Calu3 (cell line): Measurements from ENCODE around the gene GAS7. TPM values are rescaled to one million over a fixed set of nuclear protein-coding genes. Genes with fewer than 3 reads are reported as not detected.

Source experiments
- BruUV-seq: library from RNA; stranded (reverse); fragments of 400-500 nt; replicated peaks from 2 replicates; lab custom pipeline; 2021; lab: Mats Ljungman, UMichigan
- CTCF ChIA-PET: fragments of 300-600 bp; sonication (Branson Sonifier 250); formaldehyde crosslinking; loops from one replicate; lab custom pipeline; 2022; ENCODE audit warnings: antibody characterized with exemption; lab: Charles Lee
- DNase-seq: peaks from one replicate; pipeline ENCODE4 v3.0.0; 2022
- H3K27ac Mint-ChIP-seq: one replicate; pipeline ENCODE4 v1.8.0; 2022; ENCODE audit warnings: mixed read lengths; ENCODE audit not compliant: unreplicated experiment
- H3K27me3 Mint-ChIP-seq: one replicate; pipeline ENCODE4 v1.8.0; 2022; ENCODE audit warnings: mixed read lengths; ENCODE audit not compliant: unreplicated experiment
- H3K36me3 Mint-ChIP-seq: one replicate; pipeline ENCODE4 v1.8.0; 2022; ENCODE audit warnings: mild to moderate bottlenecking, moderate library complexity, mixed read lengths; ENCODE audit not compliant: insufficient read depth, unreplicated experiment
- H3K4me1 Mint-ChIP-seq: one replicate; pipeline ENCODE4 v1.8.0; 2022; ENCODE audit warnings: mild to moderate bottlenecking, low read depth, mixed read lengths; ENCODE audit not compliant: unreplicated experiment
- H3K4me3 Mint-ChIP-seq: one replicate; pipeline ENCODE4 v1.8.0; 2022; ENCODE audit warnings: mild to moderate bottlenecking, low read depth, moderate library complexity, mixed read lengths; ENCODE audit not compliant: unreplicated experiment
- H3K9me3 Mint-ChIP-seq: one replicate; pipeline ENCODE4 v1.8.0; 2022; ENCODE audit warnings: low read depth, mixed read lengths; ENCODE audit not compliant: unreplicated experiment
- intact Hi-C: fragments of 100-400 bp; cut with micrococcal nuclease; formaldehyde crosslinking; loops from one replicate; pipeline ENCODE4 v1.10.0; 2022; ENCODE audit not compliant: unreplicated experiment
- total RNA-seq: library from RNA; stranded (reverse); gene quantifications from 2 replicates; pipeline ENCODE4 v1.2.3, GENCODE V29; 2022
- TF ChIP-seq, protein P1 (sequence below): fragments of 200-600 bp; IDR thresholded peaks from one replicate; pipeline ENCODE4 v1.8.0; 2022; ENCODE audit warnings: antibody characterized with exemption; ENCODE audit not compliant: unreplicated experiment

Gene GAS7
- total RNA-seq, 1 experiment from 2014 or later, result 0.42 TPM

DNA sequence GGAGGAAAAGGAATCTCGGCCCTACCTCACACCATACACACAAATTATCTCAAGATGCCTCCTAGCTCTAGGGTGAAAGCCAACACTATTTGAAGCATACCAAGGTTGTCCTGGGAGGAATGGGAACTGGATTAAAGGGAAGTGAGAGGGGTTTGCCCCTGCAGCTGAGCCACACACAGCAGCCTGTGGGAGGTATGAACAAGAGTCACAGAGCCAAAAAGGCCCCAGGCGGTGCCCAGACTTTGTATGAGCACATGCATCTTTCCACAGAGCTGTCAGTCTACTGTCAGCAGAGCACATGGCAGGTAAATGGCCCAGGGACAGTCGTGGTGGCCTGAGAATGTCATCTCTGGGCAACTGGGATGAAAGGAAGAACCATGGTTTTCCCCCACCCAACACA is 262.3 kb downstream of the GAS7 start:
- no TSS peak for BruUV-seq
- intact Hi-C loops, result no loop called here
- H3K36me3 Mint-ChIP-seq, result no peaks in the 10 kb centered on the region
- no peaks in the 10 kb centered on the region for H3K27me3 Mint-ChIP-seq
- no peak for DNase-seq
- no peaks in the 10 kb centered on the region for H3K9me3 Mint-ChIP-seq
- no peak overlapping the region for H3K4me3 Mint-ChIP-seq
- CTCF ChIA-PET, result no interaction called here
- no peaks in the 10 kb centered on the region for H3K4me1 Mint-ChIP-seq
- no peak overlapping the region for H3K27ac Mint-ChIP-seq
- TF ChIP-seq, protein P1, sequence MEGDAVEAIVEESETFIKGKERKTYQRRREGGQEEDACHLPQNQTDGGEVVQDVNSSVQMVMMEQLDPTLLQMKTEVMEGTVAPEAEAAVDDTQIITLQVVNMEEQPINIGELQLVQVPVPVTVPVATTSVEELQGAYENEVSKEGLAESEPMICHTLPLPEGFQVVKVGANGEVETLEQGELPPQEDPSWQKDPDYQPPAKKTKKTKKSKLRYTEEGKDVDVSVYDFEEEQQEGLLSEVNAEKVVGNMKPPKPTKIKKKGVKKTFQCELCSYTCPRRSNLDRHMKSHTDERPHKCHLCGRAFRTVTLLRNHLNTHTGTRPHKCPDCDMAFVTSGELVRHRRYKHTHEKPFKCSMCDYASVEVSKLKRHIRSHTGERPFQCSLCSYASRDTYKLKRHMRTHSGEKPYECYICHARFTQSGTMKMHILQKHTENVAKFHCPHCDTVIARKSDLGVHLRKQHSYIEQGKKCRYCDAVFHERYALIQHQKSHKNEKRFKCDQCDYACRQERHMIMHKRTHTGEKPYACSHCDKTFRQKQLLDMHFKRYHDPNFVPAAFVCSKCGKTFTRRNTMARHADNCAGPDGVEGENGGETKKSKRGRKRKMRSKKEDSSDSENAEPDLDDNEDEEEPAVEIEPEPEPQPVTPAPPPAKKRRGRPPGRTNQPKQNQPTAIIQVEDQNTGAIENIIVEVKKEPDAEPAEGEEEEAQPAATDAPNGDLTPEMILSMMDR, result no peak

DNA sequence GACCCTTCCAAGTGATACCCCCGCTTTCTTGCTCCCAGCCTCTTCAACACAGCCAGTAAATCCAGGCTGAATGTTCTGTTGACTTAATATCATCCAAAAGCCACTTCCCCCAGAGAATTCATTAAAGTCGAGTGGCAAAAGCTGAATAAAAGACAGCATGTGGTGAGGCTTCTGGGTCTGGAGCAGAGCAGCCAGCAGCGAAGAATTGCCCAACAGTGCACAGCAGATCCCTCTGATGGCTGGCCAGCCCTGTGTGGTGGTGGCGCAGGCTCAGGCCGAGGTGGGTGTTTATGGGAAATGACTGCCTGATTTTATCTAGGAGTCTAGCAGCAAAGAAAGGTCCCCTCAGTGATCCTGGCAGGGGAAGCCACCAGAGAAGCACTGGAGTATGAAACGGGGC is 263.0 kb downstream of the GAS7 start:
- H3K36me3 Mint-ChIP-seq, result no peaks in the 10 kb centered on the region
- H3K27ac Mint-ChIP-seq, result no peak overlapping the region
- H3K27me3 Mint-ChIP-seq, result no peaks in the 10 kb centered on the region
- intact Hi-C loops, result no loop called here
- H3K4me3 Mint-ChIP-seq, result no peak overlapping the region
- no peaks in the 10 kb centered on the region for H3K4me1 Mint-ChIP-seq
- no TSS peak for BruUV-seq
- no peaks in the 10 kb centered on the region for H3K9me3 Mint-ChIP-seq
- TF ChIP-seq, protein P1, result no peak
- CTCF ChIA-PET, result no interaction called here
- DNase-seq, result no peak

DNA sequence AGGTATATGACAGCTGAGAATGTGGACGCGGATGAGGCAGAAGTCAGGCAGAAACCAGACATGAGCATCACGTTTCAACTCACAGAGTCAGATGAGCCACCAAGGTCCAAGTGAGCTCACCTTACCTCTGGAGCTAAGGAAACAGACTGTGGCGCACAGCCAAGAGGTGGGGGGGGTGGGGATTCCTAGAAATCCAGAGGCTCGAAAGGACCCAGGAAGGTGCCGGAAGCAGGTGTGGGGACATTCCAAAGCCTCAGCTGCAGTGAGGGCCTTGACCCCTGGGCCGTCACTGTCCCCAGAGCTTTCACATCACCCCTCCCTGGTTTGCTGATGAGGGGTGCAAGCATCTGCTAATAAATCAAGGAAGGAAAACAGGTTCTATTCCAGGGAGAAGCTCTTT is 264.1 kb downstream of the GAS7 start:
- H3K9me3 Mint-ChIP-seq, result no peaks in the 10 kb centered on the region
- H3K4me3 Mint-ChIP-seq, result no peak overlapping the region
- H3K4me1 Mint-ChIP-seq, result no peaks in the 10 kb centered on the region
- no peaks in the 10 kb centered on the region for H3K36me3 Mint-ChIP-seq
- no peak overlapping the region for H3K27ac Mint-ChIP-seq
- TF ChIP-seq, protein P1, result no peak
- DNase-seq, result no peak
- H3K27me3 Mint-ChIP-seq, result no peaks in the 10 kb centered on the region
- no TSS peak for BruUV-seq
- intact Hi-C loops, result no loop called here
- CTCF ChIA-PET, result interaction anchor here (0.7 kb wide), 1 partner anchor 211 kb away, joined by 7 read pairs; no protein-coding TSS in a partner anchor

DNA sequence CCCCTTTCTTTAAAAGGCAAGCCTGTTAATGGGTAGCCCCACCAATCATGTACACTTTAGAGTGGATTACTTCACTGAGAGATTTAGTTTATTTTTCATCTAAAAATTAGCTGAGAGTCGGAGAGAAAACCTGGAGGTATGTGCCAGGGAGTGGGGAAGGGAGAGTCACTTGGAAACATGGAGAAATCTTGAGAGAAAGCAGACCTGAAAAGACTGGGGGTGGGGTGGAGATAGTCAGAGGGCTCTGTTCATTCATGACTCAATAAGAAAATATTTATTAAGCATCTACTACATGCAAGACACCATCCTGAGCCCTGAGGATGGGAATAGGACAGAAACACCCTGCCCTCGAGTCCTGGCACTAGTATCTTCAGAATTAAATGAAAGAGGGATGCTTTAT is 265.9 kb downstream of the GAS7 start:
- Mint-ChIP-seq H3K4me1 (no peaks in the 10 kb centered on the region), H3K36me3 (no peaks in the 10 kb centered on the region), H3K27ac (no peak overlapping the region), H3K27me3 (no peaks in the 10 kb centered on the region), H3K9me3 (no peaks in the 10 kb centered on the region), H3K4me3 (no peak overlapping the region)
- intact Hi-C loops, result no loop called here
- DNase-seq, result no peak
- TF ChIP-seq, protein P1, result no peak
- CTCF ChIA-PET, result no interaction called here
- no TSS peak for BruUV-seq
